HG02885 (cell line): ENCODE measurements around the gene OXNAD1.

Source experiments
- ATAC-seq: cut with Tn5 transposase; IDR thresholded peaks from one replicate; pipeline ENCODE4 v1.9.1; 2021; ENCODE audit warnings: mild to moderate bottlenecking; ENCODE audit not compliant: unreplicated experiment, poor library complexity

Gene OXNAD1

GRCh38 chr3:16349986-16350596 lies 85.1 kb downstream of the OXNAD1 start:
- ATAC-seq = no peak

DNA sequence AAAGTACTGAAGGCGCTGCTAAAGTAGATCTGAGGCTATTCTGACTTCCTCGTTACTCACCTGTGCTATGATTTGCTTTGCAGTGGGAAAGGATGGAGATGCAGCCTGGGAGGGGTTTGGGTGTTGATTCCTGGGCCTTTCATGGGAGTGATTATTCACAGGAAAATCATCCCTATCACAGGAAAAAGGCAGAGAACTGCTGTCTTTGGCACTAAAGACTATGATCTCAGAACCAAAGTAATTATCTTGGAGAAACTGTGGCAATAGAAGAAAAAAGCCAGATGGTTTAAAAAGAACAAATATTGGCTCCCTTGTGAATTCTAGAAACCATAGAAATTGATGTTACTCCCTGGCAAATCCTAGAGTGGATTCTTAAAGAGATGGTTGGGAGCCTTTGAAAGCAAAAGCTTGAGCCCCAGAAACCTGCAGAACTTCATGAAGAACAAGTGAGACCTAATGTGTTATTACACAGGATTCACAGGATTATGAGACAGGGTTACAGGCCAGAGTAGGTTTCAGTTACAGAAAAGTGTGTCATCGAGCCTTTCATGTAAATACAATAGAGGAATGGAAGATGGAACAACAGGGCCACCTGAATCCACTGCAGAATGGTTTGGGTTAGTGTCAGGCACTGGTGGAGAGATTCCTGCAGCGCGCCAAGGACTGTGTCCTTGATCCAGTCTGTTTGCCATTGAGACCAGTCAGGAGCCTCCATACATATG lies 85.7 kb downstream of the OXNAD1 start:
- ATAC-seq = no peak

DNA sequence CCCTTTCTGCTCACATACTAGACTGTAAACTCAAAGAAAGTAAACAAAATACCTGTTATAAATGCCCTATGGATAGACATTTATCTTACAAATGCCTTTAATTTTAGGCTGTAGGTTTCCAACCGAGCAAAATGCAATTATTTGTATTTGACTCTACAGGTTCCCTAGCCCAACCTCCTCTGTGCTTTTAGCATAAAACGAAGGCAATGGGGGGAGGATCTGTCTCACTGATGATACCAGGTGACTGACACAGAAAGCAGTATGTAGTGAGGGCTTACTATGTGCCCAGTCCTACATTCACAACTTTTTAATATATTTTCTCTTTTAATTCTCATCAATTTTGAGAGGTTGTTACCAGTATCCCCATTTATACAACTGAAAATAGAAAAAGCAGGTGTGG lies 87.4 kb downstream of the OXNAD1 start:
- ATAC-seq = no peak

DNA sequence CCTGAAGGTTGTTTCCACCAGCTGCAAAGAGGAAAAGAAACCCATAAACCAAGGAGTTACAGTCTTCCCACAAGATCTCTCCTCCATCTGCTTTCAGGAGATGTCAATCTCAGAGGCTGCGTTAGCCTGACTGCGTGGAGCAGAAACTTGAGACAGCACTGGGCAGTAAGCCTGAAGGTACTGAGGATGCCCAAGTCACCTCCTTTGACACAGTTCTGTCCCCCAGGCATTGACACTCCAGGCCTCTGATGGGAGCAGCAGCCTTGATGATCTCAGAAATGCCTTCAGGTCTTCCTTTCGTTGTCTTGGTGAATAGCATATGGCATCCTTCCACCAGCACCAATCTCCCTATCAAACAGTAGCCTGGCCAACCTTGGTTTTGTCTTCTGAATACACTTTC lies 89.3 kb downstream of the OXNAD1 start:
- no peak for ATAC-seq
